Hematopoietic multipotent progenitor cell treated with erythropoietin and hydrocortisone succinate and interleukin-3 and kit ligand, for 17 days (in vitro differentiated cells): ENCODE data around the gene C1QL4.
"Not testable (repeated sequence)": the region's sequence is repeated elsewhere in the genome, so short reads cannot be mapped to it uniquely, and the experiment has no call there.

ENCODE experiments used
- DNase-seq: peaks from one replicate; pipeline ENCODE4 v3.0.0-alpha.2; 2015; ENCODE audit warnings: low spot score

C1QL4 gene

GRCh38 chr12:49333778-49334177 is 3.2 kb downstream of the C1QL4 start:
- DNase-seq, result not testable (repeated sequence)

GRCh38 chr12:49332891-49333371 is 4.1 kb downstream of the C1QL4 start:
- DNase-seq, result no peak

GRCh38 chr12:49332441-49332861 is 4.5 kb downstream of the C1QL4 start:
- no peak for DNase-seq

DNA sequence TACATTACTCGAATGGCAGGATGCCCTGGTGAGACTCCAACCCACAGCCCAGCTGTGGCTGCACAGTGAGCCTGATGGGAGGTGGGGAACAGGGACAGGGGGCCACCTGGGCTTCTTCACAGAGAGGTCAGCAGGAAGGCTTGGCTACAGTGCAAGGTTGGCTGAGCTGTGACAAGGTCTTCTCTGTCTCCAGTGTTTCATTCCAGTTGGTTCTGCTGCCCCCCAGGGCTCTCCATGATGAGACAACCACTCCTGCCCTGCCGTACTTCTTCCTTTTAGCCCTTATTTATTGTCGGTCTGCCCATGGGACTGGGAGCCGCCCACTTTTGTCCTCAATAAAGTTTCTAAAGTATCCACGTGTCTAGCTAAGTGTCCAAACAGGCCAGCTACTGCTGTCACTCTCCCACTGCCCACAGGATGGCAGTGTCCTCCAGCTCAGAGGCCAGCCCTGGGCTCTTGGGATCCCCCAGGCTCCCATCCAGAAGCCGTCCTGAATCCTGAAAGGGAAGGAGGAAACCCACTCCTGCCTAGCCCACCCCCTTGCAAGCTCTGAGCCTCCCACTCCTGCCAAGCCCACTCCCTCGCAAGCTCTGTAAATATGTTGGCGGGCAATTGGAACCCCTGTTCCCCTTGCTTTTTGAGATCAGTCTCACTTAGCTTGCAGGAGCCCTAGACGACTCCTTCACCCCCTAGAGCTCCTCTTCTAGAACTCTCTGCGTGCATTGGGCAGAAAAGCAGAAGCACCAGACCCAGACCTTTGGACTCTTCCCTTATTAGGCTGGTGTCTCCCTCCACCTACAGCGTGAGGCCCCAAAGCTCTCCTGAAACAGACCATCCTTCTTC is 5.4 kb downstream of the C1QL4 start:
- no peak for DNase-seq

GRCh38 chr12:49330631-49331379 is 6.2 kb downstream of the C1QL4 start:
- no peak for DNase-seq

- DNase-seq, result no peak
Observed at GRCh38 chr12:49330032-49330619, 6.9 kb downstream of the C1QL4 start.

- DNase-seq, result no peak
Observed at GRCh38 chr12:49328816-49329215, 8.2 kb downstream of the C1QL4 start.

GRCh38 chr12:49327887-49328286 is 9.1 kb downstream of the C1QL4 start:
- no peak for DNase-seq

DNA sequence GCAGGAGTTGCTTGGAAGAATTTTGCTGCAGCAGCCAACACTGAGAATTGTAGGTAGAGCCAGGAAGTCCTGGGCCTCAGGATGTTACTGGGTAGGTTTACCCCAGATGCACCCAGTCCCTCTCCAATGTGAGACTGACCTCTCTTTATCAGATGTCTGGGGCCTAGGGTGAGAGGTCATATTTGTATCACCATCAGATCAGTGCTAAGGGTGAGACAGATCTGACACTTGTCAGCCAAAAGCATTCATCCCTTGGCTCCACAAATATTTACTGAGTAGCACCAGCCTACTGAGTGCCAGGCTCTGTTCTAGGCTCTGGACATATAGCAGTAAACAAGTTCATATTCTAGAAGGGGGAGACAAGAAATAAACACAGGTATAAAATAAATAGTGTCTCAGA is 9.6 kb downstream of the C1QL4 start:
- DNase-seq, result no peak

DNA sequence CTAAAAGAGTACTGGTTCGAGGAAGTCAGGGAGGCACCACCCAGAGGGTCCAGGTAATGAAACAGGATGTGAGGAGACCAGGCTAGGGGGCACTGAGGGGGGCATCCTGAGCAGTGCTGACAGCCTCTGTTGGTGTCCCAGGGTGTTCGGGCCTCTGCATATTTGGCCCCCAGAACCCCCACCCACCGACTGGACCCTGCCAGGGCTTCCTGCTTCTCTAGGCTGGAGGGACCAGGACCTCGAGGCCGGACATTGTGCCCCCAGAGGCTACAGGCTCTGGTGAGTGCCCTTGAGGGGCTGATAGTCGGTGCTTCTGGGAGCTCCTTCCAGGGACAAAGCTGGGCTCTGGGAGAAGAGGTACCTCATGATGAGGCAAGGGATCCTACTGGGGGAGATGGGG is 11.4 kb downstream of the C1QL4 start:
- DNase-seq, result no peak

- no peak for DNase-seq
Observed at GRCh38 chr12:49323524-49324097, 13.4 kb downstream of the C1QL4 start.

GRCh38 chr12:49322708-49323523 is 14.1 kb downstream of the C1QL4 start, which contains the start of gene TROAP:
Gene TROAP (plus strand): TSS chr12:49323255. CDS start chr12:49323609, 354 bp downstream.
- DNase-seq, result peak; percentile 99

- DNase-seq, result no peak
Observed at GRCh38 chr12:49322367-49322707, 14.7 kb downstream of the C1QL4 start.

- not testable (repeated sequence) for DNase-seq
Observed at GRCh38 chr12:49320411-49321103, 16.4 kb downstream of the C1QL4 start.

GRCh38 chr12:49317118-49317517 is 19.9 kb downstream of the C1QL4 start:
- not testable (repeated sequence) for DNase-seq

- DNase-seq, result no peak
Observed at GRCh38 chr12:49314811-49315210, 22.2 kb downstream of the C1QL4 start.

DNA sequence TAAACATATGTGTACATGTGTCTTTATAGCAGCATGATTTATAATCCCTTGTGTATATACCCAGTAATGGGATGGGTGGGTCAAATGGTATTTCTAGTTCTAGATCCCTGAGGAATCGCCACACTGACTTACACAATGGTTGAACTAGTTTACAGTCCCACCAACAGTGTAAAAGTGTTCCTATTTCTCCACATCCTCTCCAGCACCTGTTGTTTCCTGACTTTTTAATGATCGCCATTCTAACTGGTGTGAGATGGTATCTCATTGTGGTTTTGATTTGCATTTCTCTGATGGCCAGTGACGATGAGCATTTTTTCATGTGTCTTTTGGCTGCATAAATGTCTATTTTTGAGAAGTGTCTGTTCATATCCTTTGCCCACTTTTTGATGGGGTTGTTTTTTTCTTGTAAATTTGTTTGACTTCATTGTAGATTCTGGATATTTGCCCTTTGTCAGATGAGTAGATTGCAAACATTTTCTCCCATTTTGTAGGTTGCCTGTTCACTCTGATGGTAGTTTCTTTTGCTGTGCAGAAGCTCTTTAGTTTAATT is 26.5 kb downstream of the C1QL4 start:
- not testable (repeated sequence) for DNase-seq

DNA sequence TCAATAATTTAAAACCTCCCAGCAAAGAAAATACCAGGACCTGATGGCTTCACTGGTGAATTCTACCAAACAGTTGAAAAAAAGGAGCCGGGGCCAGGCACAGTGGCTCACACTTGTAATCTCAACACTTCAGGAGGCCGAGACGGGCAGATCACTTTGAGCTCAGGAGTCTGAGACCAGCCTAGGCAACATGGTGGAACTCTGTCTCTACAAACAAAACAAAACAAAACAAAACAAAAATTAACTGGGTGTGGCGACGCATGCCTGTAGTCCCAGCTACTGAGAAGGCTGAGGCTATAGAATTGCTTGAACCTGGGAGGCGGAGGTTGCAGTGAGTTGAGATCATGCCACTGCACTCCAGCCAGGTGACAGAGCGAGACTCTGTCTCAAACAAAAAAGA is 27.6 kb downstream of the C1QL4 start:
- DNase-seq, result no peak

- no peak for DNase-seq
Observed at GRCh38 chr12:49305762-49306510, 31.1 kb downstream of the C1QL4 start.

DNA sequence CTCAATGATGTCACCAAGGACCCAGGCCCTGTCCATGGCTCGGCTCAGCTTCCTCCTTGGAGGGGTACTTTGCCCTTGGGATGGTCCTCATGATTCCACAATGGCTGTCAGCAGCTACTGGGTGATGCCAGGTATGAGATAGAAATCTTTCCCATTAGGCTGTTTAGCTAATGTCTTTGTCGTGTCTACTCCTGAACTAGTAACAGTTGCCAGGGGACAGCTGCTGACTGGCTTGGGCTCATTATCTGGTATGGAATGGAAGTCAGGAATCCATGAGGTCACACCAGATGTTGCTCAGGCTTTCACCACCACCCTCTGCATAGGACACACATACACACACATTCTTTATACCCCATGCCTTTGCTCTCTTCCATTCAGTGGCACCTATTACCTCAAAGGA is 32.8 kb downstream of the C1QL4 start:
- DNase-seq, result no peak
